Chondrocyte (in vitro differentiated cells): ENCODE results near the gene STXBP4. TPM values are rescaled to one million over a fixed set of nuclear protein-coding genes. Genes with fewer than 3 reads are reported as not detected.

Source experiments
- DNase-seq: peaks from one replicate; pipeline ENCODE4 v3.0.0; 2021; ENCODE audit warnings: mixed read lengths, low spot score
- H3K27ac Mint-ChIP-seq: one replicate; pipeline ENCODE4 v1.8.0; 2021; ENCODE audit warnings: mild to moderate bottlenecking, moderate library complexity, mixed read lengths; ENCODE audit not compliant: unreplicated experiment
- H3K27me3 Mint-ChIP-seq: 2 replicates; pipeline ENCODE4 v1.8.0; 2021; ENCODE audit warnings: low read depth, mixed read lengths
- H3K36me3 Mint-ChIP-seq: 2 replicates; pipeline ENCODE4 v1.8.0; 2021; ENCODE audit warnings: low read depth, mixed read lengths
- H3K4me1 Mint-ChIP-seq: 2 replicates; pipeline ENCODE4 v1.8.0; 2021; ENCODE audit warnings: low read depth, mild to moderate bottlenecking, mixed read lengths
- H3K4me3 Mint-ChIP-seq: one replicate; pipeline ENCODE4 v1.8.0; 2021; ENCODE audit warnings: mild to moderate bottlenecking, moderate library complexity, mixed read lengths; ENCODE audit not compliant: unreplicated experiment
- H3K9me3 Mint-ChIP-seq: 2 replicates; pipeline ENCODE4 v1.8.0; 2021; ENCODE audit warnings: low read depth, mixed read lengths
- CTCF ChIP-seq: fragments of 200-600 bp; sonication (generic); IDR thresholded peaks from 2 replicates; pipeline ENCODE4 v1.5.0; 2021; ENCODE audit warnings: antibody characterized with exemption, mild to moderate bottlenecking, moderate library complexity
- total RNA-seq: library from RNA; stranded (reverse); gene quantifications from 3 replicates; pipeline ENCODE4 v1.2.1, GENCODE V29; 2021

STXBP4 gene
- total RNA-seq, 1 donor from 2014 or later: 11.9 TPM

- Mint-ChIP-seq H3K36me3 (peaks cover 45% of the 10 kb centered on the region), H3K9me3 (no peaks in the 10 kb centered on the region), H3K27me3 (no peaks in the 10 kb centered on the region), H3K4me1 (peaks cover 12% of the 10 kb centered on the region), H3K4me3 (no peak overlapping the region), H3K27ac (no peak overlapping the region)
- TF ChIP-seq CTCF: no peak
- DNase-seq: no peak
These were observed 35.9 kb upstream of the STXBP4 start for GRCh38 chr17:54932711-54933110.

- Mint-ChIP-seq H3K27me3 (no peaks in the 10 kb centered on the region), H3K4me1 (peaks cover 7% of the 10 kb centered on the region), H3K9me3 (no peaks in the 10 kb centered on the region), H3K4me3 (no peak overlapping the region), H3K27ac (no peak overlapping the region), H3K36me3 (peaks cover 40% of the 10 kb centered on the region)
- TF ChIP-seq CTCF: no peak
- DNase-seq: no peak
These were observed 34.6 kb upstream of the STXBP4 start for GRCh38 chr17:54933921-54934320.

GRCh38 chr17:54935471-54935870, 33.1 kb upstream of the STXBP4 start:
- Mint-ChIP-seq H3K27me3 (no peaks in the 10 kb centered on the region), H3K4me3 (no peak overlapping the region), H3K27ac (no peak overlapping the region), H3K9me3 (no peaks in the 10 kb centered on the region), H3K4me1 (peaks cover 7% of the 10 kb centered on the region), H3K36me3 (peaks cover 37% of the 10 kb centered on the region)
- no peak for DNase-seq
- TF ChIP-seq CTCF: no peak

GRCh38 chr17:54937018-54937417, 31.5 kb upstream of the STXBP4 start:
- H3K36me3 Mint-ChIP-seq: peaks cover 34% of the 10 kb centered on the region
- no peak for TF ChIP-seq CTCF
- DNase-seq: no peak
- H3K27ac Mint-ChIP-seq: no peak overlapping the region
- H3K27me3 Mint-ChIP-seq: no peaks in the 10 kb centered on the region
- no peak overlapping the region for H3K4me3 Mint-ChIP-seq
- no peaks in the 10 kb centered on the region for H3K9me3 Mint-ChIP-seq
- H3K4me1 Mint-ChIP-seq: peaks cover 7% of the 10 kb centered on the region

GRCh38 chr17:54937426-54937825, 31.1 kb upstream of the STXBP4 start:
- H3K27ac Mint-ChIP-seq: no peak overlapping the region
- H3K36me3 Mint-ChIP-seq: peaks cover 32% of the 10 kb centered on the region

More at GRCh38 chr17:54937426-54937825, 31.1 kb upstream of the STXBP4 start:
- DNase-seq: no peak
- no peak for TF ChIP-seq CTCF
- H3K4me1 Mint-ChIP-seq: peaks cover 7% of the 10 kb centered on the region
- no peaks in the 10 kb centered on the region for H3K9me3 Mint-ChIP-seq
- no peaks in the 10 kb centered on the region for H3K27me3 Mint-ChIP-seq
- H3K4me3 Mint-ChIP-seq: no peak overlapping the region
